ENCODE results near the gene ZMYND12. TPM values are rescaled to one million over a fixed set of nuclear protein-coding genes. Genes with fewer than 3 reads are reported as not detected.

Gene ZMYND12
- total RNA-seq, 1 experiment from 2014 or later: 1.7 TPM

DNA sequence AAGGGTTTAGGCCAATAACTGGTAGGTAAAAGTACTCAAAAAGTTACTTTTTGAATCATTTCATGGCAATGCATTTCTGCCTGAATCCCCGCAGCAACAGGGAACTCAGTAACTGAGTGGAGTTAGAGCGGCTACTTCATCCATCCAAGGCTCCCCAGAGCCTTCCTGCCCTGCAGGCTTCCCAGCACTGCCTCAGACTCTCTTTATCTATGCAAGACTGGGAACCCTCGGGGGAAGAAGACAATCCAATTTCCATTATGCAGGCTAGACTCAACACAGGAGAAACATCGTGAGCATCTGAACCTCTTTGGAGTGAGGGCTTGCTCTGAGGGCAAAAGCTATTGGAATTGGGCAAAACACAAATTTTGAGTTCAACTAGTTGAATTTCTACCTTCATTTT, 23.1 kb downstream of the ZMYND12 start:
- H3K4me2 ChIP-seq: no peak overlapping the region
- H2AFZ ChIP-seq: no peak overlapping the region
- intact Hi-C loops (cut with micrococcal nuclease; ENCODE audit: unreplicated experiment): no loop called here
- H3K27me3 ChIP-seq (ENCODE audit: insufficient read depth, low read depth): no peaks in the 10 kb centered on the region
- no peaks in the 10 kb centered on the region for H3F3A ChIP-seq (ENCODE audit: insufficient read depth, low read depth)
- H3K9me2 ChIP-seq (ENCODE audit: insufficient read depth): no peaks in the 10 kb centered on the region; the same call in 1 of the 2 replicates
- ChIA-PET CTCF (no interaction called here), POLR2A (ENCODE audit: unreplicated experiment) (interaction anchor here (0.7 kb wide), 1 partner anchor 8 kb away, joined by 4 read pairs; no protein-coding TSS in a partner anchor)
- no TSS peak for BruUV-seq (replicated peaks)
- H4K20me1 ChIP-seq (ENCODE audit: insufficient read depth): no peaks in the 10 kb centered on the region
- no peaks in the 10 kb centered on the region for H3K79me2 ChIP-seq (ENCODE audit: low read depth)
- no peak for DNase-seq
- H3K36me3 ChIP-seq (ENCODE audit: low read depth): no peaks in the 10 kb centered on the region
- no peak overlapping the region for H3K4me3 ChIP-seq
- no peaks in the 10 kb centered on the region for H3K4me1 ChIP-seq (replicated peaks; ENCODE audit: insufficient read depth)
- no peak for TF ChIP-seq EZH2 (IDR thresholded peaks at IDR 0.05; ENCODE audit: low read depth)
- TF ChIP-seq, protein P1, sequence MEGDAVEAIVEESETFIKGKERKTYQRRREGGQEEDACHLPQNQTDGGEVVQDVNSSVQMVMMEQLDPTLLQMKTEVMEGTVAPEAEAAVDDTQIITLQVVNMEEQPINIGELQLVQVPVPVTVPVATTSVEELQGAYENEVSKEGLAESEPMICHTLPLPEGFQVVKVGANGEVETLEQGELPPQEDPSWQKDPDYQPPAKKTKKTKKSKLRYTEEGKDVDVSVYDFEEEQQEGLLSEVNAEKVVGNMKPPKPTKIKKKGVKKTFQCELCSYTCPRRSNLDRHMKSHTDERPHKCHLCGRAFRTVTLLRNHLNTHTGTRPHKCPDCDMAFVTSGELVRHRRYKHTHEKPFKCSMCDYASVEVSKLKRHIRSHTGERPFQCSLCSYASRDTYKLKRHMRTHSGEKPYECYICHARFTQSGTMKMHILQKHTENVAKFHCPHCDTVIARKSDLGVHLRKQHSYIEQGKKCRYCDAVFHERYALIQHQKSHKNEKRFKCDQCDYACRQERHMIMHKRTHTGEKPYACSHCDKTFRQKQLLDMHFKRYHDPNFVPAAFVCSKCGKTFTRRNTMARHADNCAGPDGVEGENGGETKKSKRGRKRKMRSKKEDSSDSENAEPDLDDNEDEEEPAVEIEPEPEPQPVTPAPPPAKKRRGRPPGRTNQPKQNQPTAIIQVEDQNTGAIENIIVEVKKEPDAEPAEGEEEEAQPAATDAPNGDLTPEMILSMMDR (conservative IDR thresholded peaks at IDR 0.05): no peak
- no peaks in the 10 kb centered on the region for H3K9me3 ChIP-seq (ENCODE audit: insufficient read depth, low read depth)
- no peak overlapping the region for H3K27ac ChIP-seq

DNA sequence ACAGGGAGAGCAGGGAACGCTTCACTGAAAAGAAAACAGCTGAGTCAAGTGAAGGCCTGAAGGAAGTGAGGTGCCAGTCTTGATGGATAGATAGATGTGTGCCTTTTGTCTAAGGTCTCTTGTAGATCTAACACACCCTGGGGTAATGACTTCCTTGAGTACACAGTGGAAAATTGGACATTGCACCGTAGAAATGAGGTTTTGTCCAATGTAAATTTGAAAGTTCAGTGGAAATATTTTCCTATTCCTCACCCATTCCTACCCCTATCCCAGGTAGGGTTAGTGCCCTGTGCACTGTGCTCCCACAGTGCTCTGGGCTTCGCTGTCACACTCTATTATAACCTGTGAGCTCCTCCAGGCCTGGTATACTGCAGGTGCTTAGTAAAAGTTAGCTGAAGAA, 24.3 kb downstream of the ZMYND12 start:
- no peak overlapping the region for H3K4me3 ChIP-seq
- H3F3A ChIP-seq (ENCODE audit: insufficient read depth, low read depth): no peaks in the 10 kb centered on the region
- no peaks in the 10 kb centered on the region for H3K9me3 ChIP-seq (ENCODE audit: insufficient read depth, low read depth)
- intact Hi-C loops (cut with micrococcal nuclease; ENCODE audit: unreplicated experiment): no loop called here
- no peak for DNase-seq
- ChIA-PET CTCF (no interaction called here), POLR2A (ENCODE audit: unreplicated experiment) (no interaction called here)
- no peak overlapping the region for H3K4me2 ChIP-seq
- no peaks in the 10 kb centered on the region for H4K20me1 ChIP-seq (ENCODE audit: insufficient read depth)
- H3K9me2 ChIP-seq (ENCODE audit: insufficient read depth): no peaks in the 10 kb centered on the region
- no peak overlapping the region for H2AFZ ChIP-seq
- no peaks in the 10 kb centered on the region for H3K4me1 ChIP-seq (replicated peaks; ENCODE audit: insufficient read depth)
- H3K79me2 ChIP-seq (ENCODE audit: low read depth): no peaks in the 10 kb centered on the region
- no TSS peak for BruUV-seq (replicated peaks)
- no peak overlapping the region for H3K27ac ChIP-seq
- H3K27me3 ChIP-seq (ENCODE audit: insufficient read depth, low read depth): no peaks in the 10 kb centered on the region
- TF ChIP-seq, protein P1 (conservative IDR thresholded peaks at IDR 0.05): no peak
- TF ChIP-seq EZH2 (IDR thresholded peaks at IDR 0.05; ENCODE audit: low read depth): no peak
- no peaks in the 10 kb centered on the region for H3K36me3 ChIP-seq (ENCODE audit: low read depth)

DNA sequence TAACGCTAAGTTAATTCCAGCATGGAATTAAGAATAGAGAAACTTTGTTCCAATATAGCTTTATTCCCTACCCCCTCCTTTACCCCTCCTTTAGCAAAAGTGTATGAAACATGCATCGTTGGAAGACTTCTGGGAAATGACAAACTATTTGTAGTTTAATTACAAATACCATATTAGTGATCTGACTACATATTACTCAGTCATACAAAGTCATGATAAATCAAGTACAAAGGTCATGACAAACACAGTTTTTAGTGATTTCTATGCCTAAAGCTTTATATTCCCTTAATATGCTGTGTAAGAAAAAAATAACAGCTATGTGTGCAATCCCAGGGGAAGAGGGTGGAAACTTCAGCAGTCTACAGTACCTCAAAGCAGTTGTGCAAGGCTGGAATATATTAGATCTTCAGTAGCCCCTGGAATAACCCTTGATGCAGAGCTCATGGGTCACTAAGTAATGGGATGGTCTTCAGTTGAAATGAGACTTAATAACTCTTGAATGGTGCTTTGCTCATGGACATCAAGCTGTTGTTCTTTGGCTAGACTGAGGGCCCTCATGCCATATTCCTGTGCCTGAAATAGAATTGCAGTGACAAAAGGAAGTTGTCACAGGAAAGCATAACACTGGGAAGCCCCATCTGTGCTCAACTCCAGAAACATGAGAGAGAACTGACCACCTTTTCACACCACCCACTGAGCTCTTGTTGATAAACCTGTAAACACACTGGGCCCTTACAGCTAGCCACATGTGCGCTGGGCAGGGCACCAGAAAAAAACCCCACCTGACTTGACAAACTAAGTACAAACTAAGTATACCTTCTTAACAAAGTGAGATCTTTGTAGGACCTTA, 25.3 kb downstream of the ZMYND12 start:
- H3K27me3 ChIP-seq (ENCODE audit: insufficient read depth, low read depth): no peaks in the 10 kb centered on the region
- BruUV-seq (replicated peaks): no TSS peak
- no peak for DNase-seq
- H2AFZ ChIP-seq: no peak overlapping the region
- no peaks in the 10 kb centered on the region for H4K20me1 ChIP-seq (ENCODE audit: insufficient read depth)
- no peaks in the 10 kb centered on the region for H3K9me2 ChIP-seq (ENCODE audit: insufficient read depth)
- H3K27ac ChIP-seq: no peak overlapping the region
- no peaks in the 10 kb centered on the region for H3K4me1 ChIP-seq (replicated peaks; ENCODE audit: insufficient read depth)
- CTCF ChIA-PET: interaction anchor here (0.5 kb wide), 1 partner anchor 92 kb away, joined by 3 read pairs; no protein-coding TSS in a partner anchor
- intact Hi-C loops (cut with micrococcal nuclease; ENCODE audit: unreplicated experiment): no loop called here
- H3F3A ChIP-seq (ENCODE audit: insufficient read depth, low read depth): no peaks in the 10 kb centered on the region
- no peaks in the 10 kb centered on the region for H3K9me3 ChIP-seq (ENCODE audit: insufficient read depth, low read depth)
- TF ChIP-seq EZH2 (IDR thresholded peaks at IDR 0.05; ENCODE audit: low read depth): no peak
- TF ChIP-seq, protein P1 (conservative IDR thresholded peaks at IDR 0.05): no peak
- POLR2A ChIA-PET (ENCODE audit: unreplicated experiment): no interaction called here
- no peak overlapping the region for H3K4me2 ChIP-seq
- H3K4me3 ChIP-seq: no peak overlapping the region
- no peaks in the 10 kb centered on the region for H3K36me3 ChIP-seq (ENCODE audit: low read depth)
- H3K79me2 ChIP-seq (ENCODE audit: low read depth): no peaks in the 10 kb centered on the region

All from PC-9 (cell line).